NCI-H748 (cell line): ENCODE results near the gene ST6GALNAC3.

ENCODE experiments used
- DNase-seq: peaks from one replicate; lab custom pipeline; 2025; ENCODE audit not compliant: unreplicated experiment; lab: John Stamatoyannopoulos, UW

ST6GALNAC3 gene

DNA sequence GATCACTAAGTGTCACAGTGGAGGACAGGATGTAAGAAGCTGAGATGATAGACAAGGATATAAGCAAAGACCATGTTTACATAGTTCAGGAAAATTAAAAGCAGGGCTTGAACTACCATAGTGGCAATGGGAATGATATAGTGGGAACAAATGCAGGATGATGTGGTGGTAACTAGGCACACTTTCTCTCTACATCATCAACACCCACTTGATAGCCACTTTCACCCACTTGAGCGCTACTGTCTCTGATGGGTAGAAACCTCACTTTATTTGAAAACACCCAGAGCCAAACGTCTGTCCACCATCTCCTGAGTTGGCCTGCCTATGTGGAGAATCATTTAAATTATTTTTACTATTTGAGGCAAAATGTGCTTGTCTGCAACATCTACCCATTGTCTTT is 487.7 kb downstream of the ST6GALNAC3 start:
- DNase-seq, result no peak

DNA sequence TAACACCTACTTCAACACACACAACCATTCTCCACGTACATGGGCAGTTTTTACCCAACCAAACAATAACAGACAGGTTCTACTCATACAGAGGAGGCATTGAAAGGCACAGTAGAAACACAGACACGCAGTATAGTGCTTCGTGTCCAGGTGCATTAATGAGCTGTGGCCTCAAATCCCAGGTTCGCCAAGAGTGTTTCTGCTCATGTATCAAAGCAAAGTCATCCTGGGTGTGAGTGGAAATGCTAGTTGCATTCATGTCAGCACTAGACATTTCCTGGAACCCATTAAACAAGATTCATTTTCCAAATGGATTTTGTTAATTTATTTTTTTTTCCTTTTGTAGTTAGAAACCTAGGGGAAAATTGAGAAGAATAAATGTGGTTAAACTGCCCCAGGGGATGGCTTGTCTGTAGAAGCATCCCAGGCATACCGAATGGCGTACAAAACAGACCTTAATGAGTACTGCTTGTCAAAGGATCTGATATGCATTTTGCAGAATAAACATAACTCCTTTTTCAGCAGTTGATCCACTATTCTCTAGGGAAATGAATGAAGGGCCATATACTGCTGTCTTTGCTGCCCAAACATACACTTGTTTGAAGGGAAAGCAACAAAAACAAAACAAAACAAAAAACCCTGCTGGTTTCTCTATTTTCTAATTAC is 494.2 kb downstream of the ST6GALNAC3 start:
- DNase-seq, result peak; percentile 29

DNA sequence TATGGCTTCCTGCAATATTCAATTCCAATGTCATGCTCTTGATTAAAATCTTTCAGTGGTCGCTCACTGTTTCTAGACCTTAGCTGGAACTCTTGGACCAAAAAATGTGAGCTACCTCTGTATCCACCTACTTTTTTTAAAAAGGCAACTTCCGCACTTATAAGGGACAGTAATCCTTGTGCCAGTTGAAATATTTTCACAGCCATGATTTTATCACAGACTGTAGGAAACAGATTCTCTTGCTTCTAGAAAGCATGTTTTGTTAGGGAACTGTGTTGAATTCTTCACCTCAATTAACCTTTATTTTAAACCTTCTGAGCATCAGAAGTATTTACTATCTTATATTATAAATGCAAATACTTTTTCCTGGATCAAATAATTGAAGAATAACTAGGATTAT is 496.7 kb downstream of the ST6GALNAC3 start:
- DNase-seq, result no peak

DNA sequence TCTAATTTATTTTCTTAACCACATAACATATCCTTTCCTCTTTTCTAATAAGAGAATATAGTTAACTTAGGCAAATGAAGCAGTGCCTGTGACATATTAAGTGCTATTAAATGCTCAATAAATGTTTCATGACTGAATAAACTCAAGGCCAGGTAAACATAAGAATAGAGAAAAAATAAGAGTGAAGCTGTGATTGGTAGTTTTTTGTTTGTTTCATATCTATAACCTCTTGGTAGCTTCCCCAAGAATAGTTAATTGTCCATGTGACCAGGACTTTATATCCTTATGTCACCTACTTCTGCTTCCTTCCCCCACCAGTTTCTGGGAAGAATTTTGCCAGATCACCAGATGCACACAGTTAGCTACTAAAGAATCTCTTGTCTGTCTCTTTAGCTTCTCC is 497.7 kb downstream of the ST6GALNAC3 start:
- no peak for DNase-seq

DNA sequence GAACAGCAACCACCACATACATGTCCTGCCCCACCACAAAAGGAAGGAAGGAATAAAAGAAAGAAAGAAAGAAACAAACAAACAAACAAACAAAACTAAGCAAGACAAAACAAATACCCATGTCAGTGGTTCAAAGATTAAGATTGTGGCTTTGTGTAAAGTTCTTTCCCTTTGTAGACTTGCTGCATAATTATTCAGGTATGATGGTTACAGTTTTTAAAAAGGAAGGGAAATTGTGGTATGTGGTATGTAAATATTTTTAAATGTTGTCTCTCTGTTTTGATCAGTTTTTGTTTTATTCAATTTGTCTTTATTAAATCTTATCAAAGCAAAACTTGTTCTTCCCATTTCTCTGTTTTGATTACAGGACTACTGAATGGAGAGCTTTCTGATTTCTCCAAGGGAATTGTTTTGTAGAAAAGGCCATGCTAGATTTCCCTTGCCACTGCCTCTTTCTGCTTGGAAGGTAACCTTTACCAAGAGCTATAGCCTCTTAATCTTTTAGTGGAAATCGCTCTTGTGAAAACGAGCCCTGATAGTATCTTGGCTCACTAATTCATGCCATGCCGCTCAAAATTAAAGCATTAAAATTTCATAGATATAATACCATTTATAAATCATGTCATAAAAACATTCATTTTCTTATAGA is 502.5 kb downstream of the ST6GALNAC3 start:
- no peak for DNase-seq

DNA sequence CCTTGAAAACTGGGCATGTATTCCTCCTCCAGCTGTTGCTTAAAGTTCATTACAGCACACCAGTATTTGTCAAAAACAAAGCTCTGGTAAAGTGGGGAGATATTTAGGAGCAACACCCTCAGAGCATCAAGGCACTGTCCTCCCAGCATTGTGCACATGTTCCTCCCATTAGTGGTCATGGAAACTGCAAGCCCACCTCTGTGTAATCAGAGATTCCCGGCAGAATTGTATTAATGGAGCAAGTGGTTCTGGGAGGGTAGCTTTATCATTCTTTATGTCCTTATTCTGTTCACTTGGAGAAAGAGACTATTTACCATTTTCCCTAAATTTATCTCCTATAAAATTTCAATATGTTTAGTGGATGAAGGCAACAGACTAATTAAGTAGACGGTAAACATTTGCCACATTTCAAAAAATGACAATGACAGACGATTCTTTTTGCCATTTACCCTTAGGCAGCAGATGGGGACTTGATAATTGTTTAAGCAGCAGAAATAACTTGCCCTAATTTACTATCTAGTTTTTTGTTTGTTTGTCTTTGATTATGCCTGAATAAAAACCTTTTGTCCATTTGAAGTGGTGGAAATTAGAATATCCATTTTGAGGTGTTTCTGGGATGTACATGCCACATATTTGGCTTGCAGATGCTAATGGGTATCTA is 503.1 kb downstream of the ST6GALNAC3 start:
- peak; percentile 97 for DNase-seq

DNA sequence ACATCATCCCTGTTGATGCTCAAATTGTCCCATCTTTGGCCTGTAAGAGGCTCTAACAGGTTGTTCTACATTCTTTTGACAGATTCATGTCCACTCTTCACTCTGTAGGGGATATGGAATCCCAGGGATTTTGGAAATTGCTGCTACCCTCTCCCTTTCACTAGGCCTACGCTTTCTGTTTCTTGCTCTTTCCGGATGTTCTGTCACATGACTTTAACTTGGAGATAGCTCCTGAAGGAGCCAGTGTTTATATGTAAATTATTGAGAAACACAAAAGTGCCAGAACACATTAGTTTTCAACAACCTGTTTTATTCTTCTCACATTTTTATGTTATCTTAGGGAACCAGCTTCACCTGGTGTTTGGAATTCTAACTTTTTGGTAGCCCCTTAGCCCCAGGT is 505.7 kb downstream of the ST6GALNAC3 start:
- no peak for DNase-seq

DNA sequence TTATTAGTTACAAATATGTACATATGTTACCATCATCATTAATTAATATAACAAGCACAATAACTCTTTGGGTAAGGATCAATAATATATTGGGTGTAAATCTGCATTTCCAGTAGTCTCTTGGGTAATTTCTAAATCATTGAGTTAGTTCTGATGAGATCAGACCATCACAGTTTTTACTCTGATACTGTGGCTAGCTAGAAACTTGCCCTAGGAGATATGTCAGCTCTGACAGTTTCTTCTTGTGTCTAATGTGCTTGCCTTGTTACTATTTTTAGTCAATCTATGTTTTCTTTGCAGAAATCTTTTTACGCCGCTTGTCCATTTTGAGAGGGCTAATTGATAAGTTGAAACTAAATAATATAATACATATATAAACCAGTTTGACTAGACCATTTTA is 507.2 kb downstream of the ST6GALNAC3 start:
- no peak for DNase-seq

DNA sequence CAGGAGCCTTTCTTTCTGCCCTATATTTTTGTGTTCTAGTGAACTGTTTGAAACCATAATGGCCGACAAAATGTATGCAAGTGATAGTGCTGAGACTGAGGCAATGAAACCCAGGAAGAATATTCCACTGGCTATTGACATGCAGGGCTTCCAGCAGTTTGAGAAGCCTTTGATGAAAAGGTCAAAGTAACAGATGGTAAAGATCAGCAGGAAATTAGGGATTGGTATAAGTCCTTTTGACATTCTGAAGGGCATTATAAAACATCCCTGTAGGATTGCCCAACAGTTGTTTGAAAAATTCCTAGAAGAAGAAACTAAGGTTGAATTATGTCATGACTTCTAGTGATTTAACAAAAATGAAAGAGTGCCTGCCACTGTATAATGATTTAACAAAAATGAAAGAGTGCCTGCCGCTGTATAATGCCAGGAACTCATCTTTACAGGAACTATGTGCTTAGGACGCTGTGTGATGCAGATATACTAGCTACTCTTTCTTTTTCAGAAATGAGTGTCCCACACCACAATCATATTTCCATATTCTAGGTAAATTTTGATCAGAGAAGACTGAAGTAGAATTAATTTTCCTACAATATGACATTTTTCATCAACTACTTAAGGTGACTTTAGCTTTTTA is 508.8 kb downstream of the ST6GALNAC3 start:
- no peak for DNase-seq

DNA sequence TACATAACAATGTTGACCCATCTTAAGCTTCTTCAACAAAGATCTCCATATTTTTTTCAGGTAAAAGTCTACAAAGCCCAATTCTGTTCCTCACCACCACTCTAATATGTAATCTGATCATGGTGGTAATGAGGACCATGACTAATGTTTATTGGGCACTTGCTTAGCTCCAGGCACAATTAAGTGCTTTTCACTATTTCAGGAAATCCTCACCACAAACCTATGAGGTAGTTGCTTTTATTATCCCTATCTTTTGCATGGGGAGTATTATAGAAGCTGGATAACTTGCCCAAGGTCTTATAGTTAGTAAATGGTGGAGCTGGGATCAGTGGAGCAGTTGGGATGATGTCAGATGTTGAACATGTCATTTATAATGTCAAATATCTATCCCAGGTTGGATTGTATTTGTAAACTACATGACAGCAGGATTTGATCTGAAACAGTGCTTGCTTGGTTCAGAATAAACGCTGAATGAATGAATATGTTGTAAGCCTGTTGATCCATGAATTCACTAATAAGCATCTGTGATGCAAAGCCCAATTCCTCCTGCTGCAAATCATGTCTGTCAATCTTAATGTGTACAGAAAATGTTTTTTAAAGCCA is 509.4 kb downstream of the ST6GALNAC3 start:
- no peak for DNase-seq

DNA sequence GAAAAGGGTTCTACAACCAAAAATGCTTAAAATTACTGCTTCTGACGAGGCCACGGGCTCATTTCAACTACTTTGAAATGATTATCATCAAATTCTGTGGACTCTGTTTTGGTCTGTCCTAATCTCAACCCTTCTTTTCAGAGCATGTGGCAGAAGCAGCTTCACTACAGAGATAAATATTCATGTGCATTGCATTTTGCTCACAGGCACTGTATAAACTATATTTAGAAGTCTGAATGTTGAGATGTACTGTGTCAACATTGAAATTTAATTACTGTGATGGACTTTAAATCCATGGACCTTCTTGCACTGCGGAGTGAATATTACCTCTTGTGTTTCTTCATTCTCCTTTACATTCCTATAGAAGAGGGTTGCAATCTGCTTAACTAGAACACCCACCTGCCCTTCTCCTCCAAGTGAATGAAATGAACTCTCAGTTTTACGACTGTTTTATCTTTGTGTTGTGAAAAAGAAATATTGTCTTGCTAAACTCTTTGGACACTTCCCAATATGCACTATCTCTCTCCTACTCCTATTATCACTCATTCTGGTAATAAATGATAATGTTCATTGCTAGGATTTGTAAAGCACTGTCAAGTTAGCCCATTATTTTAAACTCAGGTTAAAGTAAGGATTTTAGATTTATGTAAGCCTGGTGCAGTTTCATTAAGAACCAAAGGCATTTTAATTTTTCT is 511.6 kb downstream of the ST6GALNAC3 start:
- no peak for DNase-seq

DNA sequence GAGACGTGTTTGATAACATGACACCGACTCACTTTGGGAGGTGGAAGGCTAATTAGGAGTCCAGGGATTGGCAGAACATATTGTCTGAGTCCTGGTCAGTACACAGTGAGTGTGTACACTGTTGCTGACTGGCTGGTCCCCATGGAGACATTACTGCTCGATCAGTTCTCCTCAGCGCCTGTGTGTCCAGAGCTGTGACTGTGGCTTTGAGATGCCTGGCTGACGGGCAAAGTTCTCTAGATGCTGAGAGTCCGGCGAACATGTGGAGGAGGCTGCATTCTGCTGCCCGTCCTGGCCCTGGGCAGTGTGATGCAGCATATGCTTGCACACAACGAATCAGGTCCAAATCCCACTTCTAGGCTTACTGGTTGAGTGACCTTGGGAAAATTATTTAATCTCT is 512.7 kb downstream of the ST6GALNAC3 start:
- DNase-seq, result peak; percentile 94

DNA sequence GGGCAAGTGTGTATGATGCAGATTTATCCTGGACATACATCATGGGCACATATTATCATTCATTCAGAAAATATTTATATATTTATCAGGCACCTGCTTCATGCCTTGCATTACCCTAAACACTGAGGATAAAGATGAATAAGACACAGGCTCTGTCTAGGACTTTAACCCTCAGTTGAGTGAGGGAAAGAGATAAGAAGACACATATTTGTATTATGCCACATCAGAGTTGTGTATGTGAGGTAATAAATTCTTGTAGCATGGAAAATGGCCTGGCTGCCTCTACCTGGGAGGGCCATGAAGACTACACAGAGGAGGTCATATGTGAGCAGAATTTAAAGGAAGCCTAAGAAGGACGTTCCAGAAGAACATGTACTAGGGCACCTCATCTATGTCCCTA is 516.9 kb downstream of the ST6GALNAC3 start:
- no peak for DNase-seq

DNA sequence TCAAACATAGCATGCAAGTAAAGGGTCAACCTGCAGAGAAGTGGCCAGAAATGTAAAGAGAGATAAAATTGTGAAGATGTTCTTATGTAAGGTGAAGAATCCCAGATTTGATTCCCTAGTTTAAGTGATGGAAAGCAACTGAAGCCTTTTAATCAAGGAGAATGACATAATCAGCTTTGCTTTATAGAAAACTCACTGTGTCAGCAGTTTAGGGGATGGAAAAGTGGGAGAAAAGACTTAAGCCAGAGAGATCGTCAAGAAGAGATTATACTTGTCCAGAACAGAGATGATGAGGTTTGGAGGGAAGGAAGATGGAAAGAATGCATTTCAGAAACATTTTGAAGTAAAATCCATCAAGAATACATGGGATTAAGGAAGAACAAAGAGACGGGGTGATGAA is 517.4 kb downstream of the ST6GALNAC3 start:
- DNase-seq, result no peak

DNA sequence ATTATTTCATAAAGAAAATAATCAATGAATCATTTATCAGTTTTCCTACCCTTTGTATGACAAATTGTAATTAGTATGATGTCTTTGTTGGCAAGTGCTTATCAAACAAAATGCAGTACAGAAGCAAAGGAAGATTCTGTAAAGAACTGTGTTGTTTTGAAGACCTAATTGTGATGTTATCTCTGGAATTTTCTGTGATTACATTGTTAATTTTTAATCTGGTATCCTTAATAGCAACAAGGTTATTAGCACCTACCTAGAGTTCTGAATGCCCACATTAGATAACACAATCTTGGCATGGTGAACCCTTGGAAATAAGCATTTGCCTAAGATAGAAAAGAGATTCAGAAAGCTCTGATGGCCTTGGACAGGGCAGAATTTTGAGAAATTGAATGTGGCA is 518.6 kb downstream of the ST6GALNAC3 start:
- DNase-seq, result no peak

DNA sequence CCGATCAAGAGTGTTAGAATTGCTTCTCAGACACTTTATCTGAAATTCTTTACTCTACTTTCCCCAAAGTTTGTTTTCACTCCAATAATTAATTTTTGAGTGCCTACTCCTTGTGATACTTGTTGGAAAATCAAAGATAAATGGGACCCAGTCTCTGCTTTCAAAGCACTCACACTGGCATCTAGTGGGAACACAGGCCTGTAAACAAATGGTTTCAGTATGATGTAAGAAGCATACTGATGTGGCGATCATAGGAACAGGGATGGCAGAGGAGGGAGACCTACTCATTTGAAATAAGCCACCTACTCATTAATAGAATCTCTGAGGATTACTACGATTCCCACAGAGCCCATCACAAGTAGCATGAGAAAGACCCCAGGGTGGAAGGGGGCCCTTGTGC is 519.1 kb downstream of the ST6GALNAC3 start:
- DNase-seq, result no peak

DNA sequence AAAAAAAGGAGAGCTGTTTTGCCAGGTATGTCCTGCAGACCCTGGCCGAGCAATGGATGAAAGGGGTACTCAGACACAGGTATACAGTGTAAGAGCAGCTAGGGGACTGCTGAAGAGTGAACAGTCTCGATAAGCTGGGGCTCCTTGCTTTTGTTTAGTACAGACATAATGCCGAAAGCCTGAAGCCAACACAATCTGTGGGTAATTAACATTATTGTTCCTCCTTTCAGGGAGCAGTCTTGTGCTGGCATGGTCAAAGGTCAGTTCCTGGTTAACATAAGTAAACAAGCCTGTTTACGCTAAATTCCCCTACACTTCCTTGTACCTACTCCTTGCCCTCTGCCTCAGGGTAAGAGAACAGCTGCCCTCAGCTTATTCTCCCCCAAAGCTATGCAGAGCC is 520.5 kb downstream of the ST6GALNAC3 start:
- no peak for DNase-seq

DNA sequence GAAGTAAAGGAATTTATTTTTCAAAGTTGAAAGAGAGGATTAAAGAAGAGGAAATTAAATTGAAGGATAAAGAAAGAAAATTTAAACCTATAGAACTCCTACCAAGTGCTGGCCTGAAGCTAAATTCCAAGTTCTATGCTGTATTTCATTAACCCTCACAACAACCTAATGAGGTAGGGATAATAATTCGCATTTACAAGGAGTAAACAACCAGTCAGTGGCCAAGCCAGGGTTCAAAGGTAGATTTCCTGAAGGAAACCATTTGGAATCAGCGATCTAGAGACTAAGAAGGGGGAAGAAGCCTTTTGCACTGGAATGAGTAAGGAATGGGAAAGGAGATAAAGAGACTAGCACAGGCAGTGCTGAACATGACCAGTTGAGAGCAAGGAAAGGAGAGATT is 526.9 kb downstream of the ST6GALNAC3 start:
- DNase-seq, result no peak

DNA sequence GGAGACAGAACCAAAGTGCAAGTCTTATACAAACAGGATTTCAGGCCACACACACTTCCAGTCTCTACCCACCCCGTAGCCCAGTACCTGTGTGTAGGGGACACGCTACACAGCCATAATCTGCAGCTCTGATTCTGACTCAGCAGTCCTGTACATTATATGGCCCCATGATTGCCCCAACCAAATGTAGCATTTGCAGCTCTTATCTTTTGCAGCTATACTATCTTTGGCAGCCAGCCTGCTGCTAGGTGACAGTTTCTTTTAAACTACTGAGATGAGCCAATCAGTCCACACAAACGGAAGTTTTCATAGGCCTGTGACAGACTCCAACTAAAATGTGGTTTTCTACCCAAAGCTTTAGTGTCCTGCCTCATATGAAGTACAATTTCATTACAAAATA is 533.2 kb downstream of the ST6GALNAC3 start:
- no peak for DNase-seq

DNA sequence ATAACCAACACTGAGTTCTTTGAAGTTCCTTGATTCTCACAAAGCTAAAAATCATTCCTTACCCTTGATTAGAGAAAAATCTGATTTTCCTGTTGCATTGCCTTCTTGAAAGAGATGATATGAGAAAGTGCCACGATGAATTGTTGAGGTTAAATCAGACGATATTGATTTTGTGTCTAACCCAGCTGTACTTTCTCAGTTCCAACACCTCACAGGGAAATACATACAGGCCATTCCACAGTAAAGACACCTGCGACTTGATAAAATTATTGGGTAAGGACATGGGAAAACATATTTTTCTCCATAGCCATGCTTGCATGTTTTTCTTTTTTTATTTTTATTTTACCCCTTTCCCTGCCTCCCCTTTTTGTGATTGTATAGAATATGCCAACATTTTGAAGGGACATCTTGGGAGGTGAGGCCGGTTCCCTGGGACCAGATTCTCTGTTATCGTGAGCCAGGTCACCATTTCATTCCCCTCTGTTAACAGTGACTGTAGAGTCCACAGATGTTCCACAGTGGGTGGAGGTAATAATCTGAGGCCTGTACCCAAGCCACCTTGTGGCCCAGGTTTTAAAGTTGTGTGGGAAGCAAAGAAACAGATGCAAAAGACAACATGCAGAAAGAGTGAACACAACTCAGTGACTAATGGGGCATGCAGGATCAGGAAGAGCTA is 537.4 kb downstream of the ST6GALNAC3 start:
- DNase-seq, result no peak
